Upper lobe of left lung (tissue), 4 donors: ENCODE data around the gene ZNF846.

ENCODE experiments used
- CTCF ChIP-seq, 6 experiments: fragments of 450-650 bp in 4 of 6; fragments of 200-600 bp in 2 of 6; sonication (generic) in 2 of 6; IDR thresholded peaks; one replicate each; pipeline ENCODE4 v1.5.1; 2016 to 2019; ENCODE audit warnings: antibody characterized with exemption in 6 of 6
- EP300 ChIP-seq, 4 donors: sonication (generic); formaldehyde crosslinking; IDR thresholded peaks; one replicate each; pipeline ENCODE4 v1.5.1; 2017; ENCODE audit warnings: antibody characterized with exemption in 4 of 4, control low read depth in 2 of 4
- POLR2A ChIP-seq, 4 donors: fragments of 450-650 bp; IDR thresholded peaks; one replicate each; pipeline ENCODE4 v1.5.1; 2016 to 2017; ENCODE audit warnings: antibody characterized with exemption in 4 of 4, mild to moderate bottlenecking in 2 of 4
- POLR2AphosphoS5 ChIP-seq, 2 donors: sonication (generic); formaldehyde crosslinking; IDR thresholded peaks; one replicate each; pipeline ENCODE4 v1.5.1; 2017; ENCODE audit warnings: antibody characterized with exemption in 2 of 2

- TF ChIP-seq CTCF (IDR thresholded peaks at IDR 0.05), result peak in 1 of 6 experiments; percentile 2
- TF ChIP-seq POLR2AphosphoS5 (IDR thresholded peaks at IDR 0.05), result no peak
- peak in 1 of 4 donors; percentile 18 for TF ChIP-seq POLR2A (IDR thresholded peaks at IDR 0.05)
- TF ChIP-seq EP300 (IDR thresholded peaks at IDR 0.05), result no peak
Measured at GRCh38 chr19:9793071-9793591, 24.6 kb upstream of the ZNF846 start.
